Mononuclear cell (primary cell): ENCODE data around the gene KIF5C. TPM values are rescaled to one million over a fixed set of nuclear protein-coding genes. Genes with fewer than 3 reads are reported as not detected.

Experiments
- H3K27me3 ChIP-seq: 2 replicates; pipeline ENCODE4 v1.6.0; 2011; ENCODE audit warnings: low read length, control low read depth; ENCODE audit not compliant: insufficient read depth
- H3K4me1 ChIP-seq: 2 replicates; pipeline ENCODE4 v1.5.1; 2011; ENCODE audit warnings: mild to moderate bottlenecking, low read length, control low read depth; ENCODE audit not compliant: insufficient read depth
- H3K4me3 ChIP-seq: 2 replicates; pipeline ENCODE4 v1.5.1; 2011; ENCODE audit warnings: mild to moderate bottlenecking, low read length, moderate library complexity
- H3K9me3 ChIP-seq: 2 replicates; pipeline ENCODE4 v1.5.1; 2011; ENCODE audit warnings: low read depth, mild to moderate bottlenecking, control low read depth, low read length
- total RNA-seq: library from RNA; depleted of rRNA; stranded (reverse); fragments of >200 nt; gene quantifications from one replicate; pipeline ENCODE4 v1.2.3, GENCODE V29; 2012

KIF5C gene
- total RNA-seq, 1 donor, result 4.4 TPM

GRCh38 chr2:148992448-148992847 is 117.4 kb downstream of the KIF5C start:
- Histone ChIP-seq H3K4me1 (peaks cover 3% of the 10 kb centered on the region), H3K9me3 (no peaks in the 10 kb centered on the region), H3K4me3 (no peak overlapping the region), H3K27me3 (no peaks in the 10 kb centered on the region)

GRCh38 chr2:148993351-148993750 is 118.3 kb downstream of the KIF5C start:
- no peaks in the 10 kb centered on the region for H3K27me3 ChIP-seq
- no peaks in the 10 kb centered on the region for H3K4me1 ChIP-seq
- H3K9me3 ChIP-seq, result no peaks in the 10 kb centered on the region
- no peak overlapping the region for H3K4me3 ChIP-seq

- Histone ChIP-seq H3K9me3 (no peaks in the 10 kb centered on the region), H3K4me1 (no peaks in the 10 kb centered on the region), H3K27me3 (no peaks in the 10 kb centered on the region), H3K4me3 (no peak overlapping the region)
Measured at GRCh38 chr2:148994341-148994740, 119.3 kb downstream of the KIF5C start.

GRCh38 chr2:148996805-148997204 is 121.8 kb downstream of the KIF5C start:
- no peaks in the 10 kb centered on the region for H3K9me3 ChIP-seq

GRCh38 chr2:148998165-148998830 is 123.3 kb downstream of the KIF5C start:
- H3K4me1 ChIP-seq, result no peaks in the 10 kb centered on the region
- no peaks in the 10 kb centered on the region for H3K9me3 ChIP-seq
- no peaks in the 10 kb centered on the region for H3K27me3 ChIP-seq
- no peak overlapping the region for H3K4me3 ChIP-seq

More at GRCh38 chr2:148996805-148997204, 121.8 kb downstream of the KIF5C start:
- no peak overlapping the region for H3K4me3 ChIP-seq
- no peaks in the 10 kb centered on the region for H3K27me3 ChIP-seq
- H3K4me1 ChIP-seq, result no peaks in the 10 kb centered on the region

- Histone ChIP-seq H3K4me3 (no peak overlapping the region), H3K4me1 (no peaks in the 10 kb centered on the region), H3K9me3 (no peaks in the 10 kb centered on the region), H3K27me3 (no peaks in the 10 kb centered on the region)
Measured at GRCh38 chr2:148998831-148999200, 123.8 kb downstream of the KIF5C start.

- no peaks in the 10 kb centered on the region for H3K9me3 ChIP-seq
- H3K4me3 ChIP-seq, result no peak overlapping the region
- H3K4me1 ChIP-seq, result no peaks in the 10 kb centered on the region
- H3K27me3 ChIP-seq, result no peaks in the 10 kb centered on the region
Measured at GRCh38 chr2:148999451-148999921, 124.5 kb downstream of the KIF5C start.

- H3K9me3 ChIP-seq, result no peaks in the 10 kb centered on the region
- no peak overlapping the region for H3K4me3 ChIP-seq
- no peaks in the 10 kb centered on the region for H3K27me3 ChIP-seq
- no peaks in the 10 kb centered on the region for H3K4me1 ChIP-seq
Measured at GRCh38 chr2:149000158-149000938, 125.3 kb downstream of the KIF5C start.

- Histone ChIP-seq H3K9me3 (no peaks in the 10 kb centered on the region), H3K4me1 (no peaks in the 10 kb centered on the region), H3K27me3 (no peaks in the 10 kb centered on the region), H3K4me3 (no peak overlapping the region)
Measured at GRCh38 chr2:149001496-149001895, 126.5 kb downstream of the KIF5C start.

- no peaks in the 10 kb centered on the region for H3K9me3 ChIP-seq
- no peak overlapping the region for H3K4me3 ChIP-seq
- no peaks in the 10 kb centered on the region for H3K4me1 ChIP-seq
- H3K27me3 ChIP-seq, result no peaks in the 10 kb centered on the region
Measured at GRCh38 chr2:149002378-149002890, 127.4 kb downstream of the KIF5C start.

GRCh38 chr2:149002891-149003740 is 128.1 kb downstream of the KIF5C start:
- no peaks in the 10 kb centered on the region for H3K27me3 ChIP-seq
- no peaks in the 10 kb centered on the region for H3K9me3 ChIP-seq
- H3K4me1 ChIP-seq, result no peaks in the 10 kb centered on the region
- no peak overlapping the region for H3K4me3 ChIP-seq

- no peaks in the 10 kb centered on the region for H3K27me3 ChIP-seq
- no peak overlapping the region for H3K4me3 ChIP-seq
- no peaks in the 10 kb centered on the region for H3K9me3 ChIP-seq
- no peaks in the 10 kb centered on the region for H3K4me1 ChIP-seq
Measured at GRCh38 chr2:149004836-149005235, 129.8 kb downstream of the KIF5C start.

- H3K9me3 ChIP-seq, result no peaks in the 10 kb centered on the region
- H3K27me3 ChIP-seq, result no peaks in the 10 kb centered on the region
- H3K4me1 ChIP-seq, result no peaks in the 10 kb centered on the region
- no peak overlapping the region for H3K4me3 ChIP-seq
Measured at GRCh38 chr2:149005471-149006077, 130.5 kb downstream of the KIF5C start.

- Histone ChIP-seq H3K4me3 (no peak overlapping the region), H3K9me3 (no peaks in the 10 kb centered on the region), H3K27me3 (no peaks in the 10 kb centered on the region), H3K4me1 (no peaks in the 10 kb centered on the region)
Measured at GRCh38 chr2:149006883-149007543, 132.0 kb downstream of the KIF5C start.
